HG02870 (cell line): Measurements from ENCODE around the gene COMMD10.

ENCODE experiments used
- ATAC-seq: cut with Tn5 transposase; IDR thresholded peaks from one replicate; pipeline ENCODE4 v1.9.1; 2021; ENCODE audit warnings: mild to moderate bottlenecking, moderate library complexity; ENCODE audit not compliant: unreplicated experiment

COMMD10 gene

GRCh38 chr5:116209166-116209565 is 124.3 kb downstream of the COMMD10 start:
- ATAC-seq, result no peak

GRCh38 chr5:116212225-116212624 is 127.4 kb downstream of the COMMD10 start:
- ATAC-seq, result no peak

GRCh38 chr5:116216246-116216645 is 131.4 kb downstream of the COMMD10 start:
- ATAC-seq, result no peak

- ATAC-seq, result no peak
Observed at GRCh38 chr5:116225281-116225922, 140.6 kb downstream of the COMMD10 start.

- no peak for ATAC-seq
Observed at GRCh38 chr5:116229131-116229689, 144.4 kb downstream of the COMMD10 start.

GRCh38 chr5:116231288-116231687 is 146.5 kb downstream of the COMMD10 start:
- no peak for ATAC-seq

- no peak for ATAC-seq
Observed at GRCh38 chr5:116234681-116235080, 149.9 kb downstream of the COMMD10 start.

GRCh38 chr5:116237917-116238500 is 153.2 kb downstream of the COMMD10 start:
- ATAC-seq, result no peak

- no peak for ATAC-seq
Observed at GRCh38 chr5:116242343-116242742, 157.5 kb downstream of the COMMD10 start.

- ATAC-seq, result no peak
Observed at GRCh38 chr5:116248432-116248831, 163.6 kb downstream of the COMMD10 start.

- no peak for ATAC-seq
Observed at GRCh38 chr5:116249648-116250047, 164.8 kb downstream of the COMMD10 start.

- ATAC-seq, result no peak
Observed at GRCh38 chr5:116256717-116257116, 171.9 kb downstream of the COMMD10 start.

GRCh38 chr5:116265471-116265870 is 180.6 kb downstream of the COMMD10 start:
- ATAC-seq, result no peak

GRCh38 chr5:116271446-116272025 is 186.7 kb downstream of the COMMD10 start:
- no peak for ATAC-seq

- no peak for ATAC-seq
Observed at GRCh38 chr5:116272281-116272941, 187.6 kb downstream of the COMMD10 start.

- peak; percentile 85 for ATAC-seq
Observed at GRCh38 chr5:116273448-116274242, 188.8 kb downstream of the COMMD10 start.

- no peak for ATAC-seq
Observed at GRCh38 chr5:116274251-116274650, 189.4 kb downstream of the COMMD10 start.

GRCh38 chr5:116275282-116275681 is 190.5 kb downstream of the COMMD10 start:
- ATAC-seq, result no peak

- no peak for ATAC-seq
Observed at GRCh38 chr5:116276952-116277351, 192.1 kb downstream of the COMMD10 start.

GRCh38 chr5:116280149-116280803 is 195.5 kb downstream of the COMMD10 start:
- ATAC-seq, result no peak
